T47D (cell line): ENCODE results near the gene MYT1.

Source experiments
- DNase-seq, 2 experiments: peaks; one replicate each; pipeline versions ENCODE4 v3.0.0 to v3.0.0-alpha.2; 2011 to 2012; ENCODE audit warnings: low read depth in 1 of 2, low spot score in 1 of 2
- JUND ChIP-seq: IDR thresholded peaks from 2 replicates; pipeline ENCODE4 v1.6.1; 2012; ENCODE audit warnings: low read depth
- in situ Hi-C: cut with HindIII; loops from 2 replicates; pipeline ENCODE4 v1.10.0; 2016; ENCODE audit warnings: low sequenced_read_pairs, low pct_unique_long_range_greater_than_20kb

MYT1 gene

DNA sequence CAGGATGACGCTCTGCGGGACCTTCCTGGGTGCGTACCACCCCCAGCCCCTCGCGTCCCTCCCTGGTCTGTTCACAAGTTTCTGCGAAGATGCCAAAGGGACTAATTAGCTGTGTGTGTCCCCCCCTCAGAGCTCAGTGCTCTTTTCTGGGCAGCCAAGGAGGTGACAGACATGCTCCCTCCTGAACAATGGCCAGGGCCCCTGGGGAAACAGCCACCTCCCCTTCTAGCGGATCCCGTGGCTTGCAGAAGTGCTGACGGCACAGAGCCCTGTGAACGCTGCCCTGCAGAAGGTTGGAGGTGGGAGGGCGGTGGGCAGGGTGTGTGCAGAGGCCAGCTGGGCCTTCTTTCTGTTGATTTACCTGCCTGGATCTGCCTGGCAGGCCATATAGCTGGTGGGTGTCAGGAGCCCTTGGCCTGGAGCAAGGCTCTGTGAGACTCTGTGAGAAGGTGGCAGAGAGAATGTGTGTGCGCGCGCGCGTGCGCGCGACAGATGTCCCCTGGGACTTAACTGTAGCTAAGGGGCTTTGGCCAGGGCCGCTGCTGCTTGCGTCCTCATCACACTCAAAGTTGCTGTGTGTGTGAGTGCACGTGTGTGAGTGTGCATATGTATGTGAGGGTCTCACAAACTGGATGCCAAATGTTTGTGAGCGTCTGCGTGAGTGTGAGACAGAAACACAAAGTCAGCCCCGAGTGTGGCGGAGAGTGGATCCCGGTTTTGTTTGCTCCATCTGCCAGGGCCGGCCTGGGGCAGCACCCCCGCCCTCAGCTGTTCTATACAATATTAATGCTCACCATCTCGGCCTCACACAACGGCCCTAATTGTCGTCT lies 3.5 kb upstream of the MYT1 start:
- DNase-seq = no peak
- in situ Hi-C loops = no loop called here
- no peak for TF ChIP-seq JUND

DNA sequence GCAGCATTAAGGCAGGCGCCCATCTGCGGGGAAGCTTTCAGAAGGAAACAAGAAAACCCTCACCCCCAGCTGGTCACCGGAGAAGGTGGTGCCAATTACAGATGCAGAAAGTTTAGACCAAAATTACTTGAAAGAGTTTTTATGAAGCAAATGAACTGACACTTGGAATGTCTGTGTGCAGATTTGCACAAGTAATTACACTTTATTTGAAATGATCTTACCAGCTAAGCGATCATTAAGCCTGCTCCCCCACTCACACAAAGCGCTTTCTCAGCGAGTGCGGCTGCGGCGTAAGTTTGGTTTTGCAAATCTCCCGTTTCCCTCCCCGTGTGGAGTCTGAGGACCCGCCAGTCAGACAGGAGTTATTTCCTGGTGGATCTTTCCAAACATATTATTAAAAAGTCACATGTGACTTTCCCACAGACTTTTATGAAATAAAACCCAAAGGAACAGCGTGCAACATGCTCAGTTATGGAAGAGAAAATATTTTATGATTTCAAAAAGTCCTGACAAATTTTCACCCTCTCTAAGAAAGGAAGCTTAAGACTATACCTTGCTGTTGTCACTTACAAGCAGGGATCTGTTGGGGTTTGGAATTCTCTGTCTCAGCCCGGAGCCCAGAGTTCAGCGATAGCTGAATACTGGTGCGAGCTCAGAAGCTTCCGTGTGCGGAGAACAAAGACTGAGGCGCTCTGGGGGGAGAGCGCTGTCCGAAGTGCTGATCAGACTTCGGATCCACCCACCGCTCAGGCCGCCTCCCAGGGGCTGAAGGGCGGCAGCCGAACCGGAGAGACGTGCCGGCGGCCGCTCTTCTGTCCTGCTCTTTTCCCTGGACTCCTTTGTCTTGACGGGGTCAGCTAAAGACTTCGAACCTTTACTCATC lies 2.7 kb upstream of the MYT1 start:
- peak; percentile 82 to 86 for DNase-seq
- in situ Hi-C loops = no loop called here
- no peak for TF ChIP-seq JUND

DNA sequence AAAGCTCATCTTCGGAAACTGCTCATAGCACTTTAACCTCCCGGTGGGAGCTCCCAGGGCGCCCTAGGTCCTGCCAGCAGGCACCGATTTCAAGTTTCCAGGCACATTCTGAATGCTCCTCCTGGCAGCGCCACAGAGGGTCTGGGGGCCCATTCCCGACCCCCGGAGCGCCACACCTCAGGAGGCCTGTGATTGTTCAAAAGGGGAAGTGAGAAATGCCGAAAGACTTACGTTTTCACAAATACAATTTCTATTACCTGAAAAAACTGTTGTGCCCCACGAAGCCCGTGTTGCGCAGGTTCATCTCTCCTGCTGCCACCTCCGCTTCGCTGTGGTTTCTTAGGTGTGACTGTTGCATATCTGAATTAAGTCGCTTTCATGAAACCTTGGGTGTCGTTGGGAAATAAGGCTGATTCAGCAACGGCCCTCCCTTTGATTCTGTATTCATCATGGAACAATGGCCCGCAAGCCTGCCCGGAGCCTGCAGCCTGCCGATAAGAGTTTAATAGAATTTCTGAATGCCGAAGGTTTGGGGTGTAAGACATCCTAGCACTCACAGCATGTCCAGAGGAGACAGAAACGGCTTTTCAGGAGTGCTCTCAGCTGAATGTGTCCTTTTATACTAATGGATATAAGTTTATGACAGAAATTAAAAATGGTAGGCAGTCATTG lies 1.9 kb upstream of the MYT1 start:
- in situ Hi-C loops = no loop called here
- DNase-seq = no peak
- no peak for TF ChIP-seq JUND

DNA sequence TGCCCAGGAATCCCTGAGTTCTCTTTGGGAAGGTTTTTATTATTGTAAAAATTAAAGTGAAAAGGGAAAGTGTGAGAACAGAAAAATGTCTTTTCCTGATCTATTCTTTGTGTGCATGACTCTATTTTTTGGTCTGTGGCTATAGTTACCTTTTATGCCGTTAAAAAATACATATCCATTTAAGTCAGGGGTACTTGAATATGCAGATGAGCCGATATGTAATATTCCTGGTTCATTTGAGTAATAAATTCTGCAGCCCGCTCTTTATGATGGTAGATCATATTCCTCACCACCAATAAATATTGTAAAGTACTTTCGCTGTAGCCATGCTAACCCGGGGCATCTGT lies 503 bp upstream of the MYT1 start:
- DNase-seq = no peak
- no peak for TF ChIP-seq JUND
- in situ Hi-C loops = no loop called here

DNA sequence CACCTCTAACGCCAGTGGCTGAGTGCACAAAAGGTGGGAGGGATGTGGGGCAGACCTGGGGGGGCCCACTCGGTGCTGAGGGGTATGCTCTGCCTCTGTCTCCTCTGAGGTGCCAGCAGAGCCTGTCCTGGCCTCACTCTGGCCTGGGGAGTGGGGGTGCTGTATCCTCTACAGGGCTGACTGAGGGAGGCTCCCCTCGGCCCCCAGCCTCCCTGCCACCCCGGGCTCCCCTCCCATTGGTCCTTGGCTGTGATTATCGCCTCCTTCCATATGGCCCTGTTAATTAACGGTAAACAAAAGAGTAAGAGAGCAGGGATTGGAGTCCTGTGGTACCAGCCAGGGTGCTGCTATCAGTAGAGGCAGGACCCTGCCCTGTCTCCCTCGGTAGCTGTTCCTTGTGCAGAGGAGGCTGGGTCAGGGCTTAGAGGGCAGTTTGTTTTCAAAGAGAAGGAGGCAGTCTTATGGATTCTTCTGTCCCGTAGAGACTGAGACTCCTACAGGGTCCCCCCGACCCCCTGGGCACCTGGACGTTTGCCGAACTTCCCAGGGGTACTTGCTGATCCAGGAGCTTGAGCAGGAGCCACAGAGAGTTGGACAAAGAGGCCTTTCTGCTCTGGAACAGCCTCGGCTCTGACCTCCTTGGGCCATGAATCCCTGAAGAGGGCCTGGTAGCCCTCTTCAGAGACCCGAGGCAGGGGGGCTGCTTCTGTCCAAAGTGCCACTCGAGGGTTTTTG lies 1.8 kb downstream of the MYT1 start:
- in situ Hi-C loops = no loop called here

DNA sequence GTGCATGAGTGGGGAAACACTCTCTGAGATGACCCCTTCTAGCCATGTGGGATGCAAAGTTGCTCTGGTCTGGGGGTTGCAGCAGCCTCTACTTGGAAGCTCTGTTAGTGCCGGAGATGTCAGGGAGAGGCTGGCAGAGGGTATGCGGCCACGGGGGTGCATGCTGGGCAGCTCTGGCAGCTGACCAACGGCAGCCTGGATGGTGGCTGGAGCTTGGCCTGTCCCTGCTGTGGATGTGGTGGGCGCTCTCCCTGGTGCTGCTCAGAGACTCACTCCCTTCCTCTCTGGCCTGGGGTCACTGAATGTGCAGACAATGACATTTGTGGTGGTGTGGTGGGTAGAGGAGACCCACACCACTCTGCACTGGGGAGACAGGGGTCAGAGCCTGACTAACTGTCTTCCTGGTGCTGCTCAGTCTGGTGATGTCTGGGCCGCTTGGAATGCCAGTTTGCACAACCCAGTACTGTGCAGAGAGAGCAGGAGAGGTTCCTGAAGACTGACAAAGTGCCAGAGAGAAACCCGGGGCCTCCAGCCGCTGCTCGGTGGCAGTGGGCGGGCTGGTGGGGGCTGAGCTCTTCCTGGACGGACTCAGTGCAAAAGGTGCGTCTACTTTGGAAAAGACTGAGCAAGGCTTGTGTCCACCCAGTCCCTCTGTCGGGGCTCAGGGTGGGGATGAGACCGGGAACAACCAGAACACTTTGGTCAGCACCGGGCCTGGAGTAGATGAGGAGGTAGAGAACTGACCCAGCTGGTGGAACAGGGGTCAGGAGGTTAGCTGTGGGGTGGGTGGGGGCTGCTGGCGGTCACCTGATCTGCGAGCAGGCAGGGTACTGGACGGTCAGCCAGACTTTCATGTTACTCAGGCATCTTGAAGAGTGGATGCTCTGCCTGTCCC lies 2.7 kb downstream of the MYT1 start:
- in situ Hi-C loops = no loop called here
- DNase-seq = peak in 1 of 2 experiments; percentile 43
- TF ChIP-seq JUND = no peak

More for the DNA sequence above, 1.8 kb downstream of the MYT1 start:
- no peak for TF ChIP-seq JUND
- DNase-seq = no peak

DNA sequence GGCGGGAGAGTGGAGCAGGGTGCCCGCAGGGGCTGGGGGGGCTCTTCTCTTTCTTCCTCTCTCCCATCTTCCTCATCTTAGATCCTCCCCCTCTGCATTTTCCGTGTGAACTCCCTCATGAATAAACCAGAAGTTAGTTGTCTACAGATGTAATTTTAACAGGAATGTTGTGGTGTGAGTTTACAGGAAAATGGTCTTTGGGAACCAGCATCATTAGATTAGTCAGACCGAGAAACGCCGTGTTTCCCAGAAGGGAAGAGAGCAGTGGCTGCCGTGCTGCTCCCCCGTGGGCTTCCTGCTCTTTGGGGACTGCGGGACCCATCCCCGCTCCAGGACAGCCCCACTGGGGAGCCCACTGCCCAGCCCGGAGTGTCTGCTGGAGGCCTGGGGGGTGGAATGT lies 3.4 kb downstream of the MYT1 start:
- no peak for DNase-seq
- in situ Hi-C loops = no loop called here
- no peak for TF ChIP-seq JUND

DNA sequence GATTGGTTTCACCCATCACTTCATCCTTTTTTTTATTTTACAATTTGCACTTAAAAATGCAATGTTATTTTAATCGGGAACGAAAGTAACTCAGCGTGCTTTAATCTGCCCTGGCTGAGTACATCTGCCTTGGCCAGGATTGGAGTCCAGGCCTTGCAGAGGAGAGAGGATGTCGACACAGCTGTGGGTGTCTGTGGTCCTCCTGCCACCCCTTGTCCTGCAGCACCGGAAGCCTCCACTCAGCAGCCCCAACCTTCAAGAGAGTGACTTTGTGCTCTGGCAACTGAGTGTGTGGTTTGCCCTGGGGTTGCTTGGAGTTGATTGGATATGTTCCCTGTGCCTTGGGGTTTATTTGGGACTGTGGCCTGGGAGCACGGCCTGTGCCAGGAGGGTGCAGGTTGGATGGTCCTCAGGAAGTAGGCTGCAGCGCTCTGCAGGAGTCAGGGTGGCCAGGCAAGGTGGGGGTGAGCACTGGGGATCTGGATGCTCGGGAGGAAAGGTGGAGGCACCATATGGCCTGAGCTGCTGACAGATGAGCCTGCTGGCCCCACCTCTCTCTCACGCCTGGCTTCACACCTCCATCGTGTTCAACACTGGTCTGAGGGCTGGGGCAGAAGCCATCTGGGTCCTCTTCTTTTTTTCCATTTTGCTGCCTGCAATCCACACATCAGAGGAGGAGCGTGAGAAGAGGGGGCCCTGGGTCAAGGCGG lies 4.3 kb downstream of the MYT1 start:
- in situ Hi-C loops = no loop called here
- no peak for DNase-seq
- no peak for TF ChIP-seq JUND

DNA sequence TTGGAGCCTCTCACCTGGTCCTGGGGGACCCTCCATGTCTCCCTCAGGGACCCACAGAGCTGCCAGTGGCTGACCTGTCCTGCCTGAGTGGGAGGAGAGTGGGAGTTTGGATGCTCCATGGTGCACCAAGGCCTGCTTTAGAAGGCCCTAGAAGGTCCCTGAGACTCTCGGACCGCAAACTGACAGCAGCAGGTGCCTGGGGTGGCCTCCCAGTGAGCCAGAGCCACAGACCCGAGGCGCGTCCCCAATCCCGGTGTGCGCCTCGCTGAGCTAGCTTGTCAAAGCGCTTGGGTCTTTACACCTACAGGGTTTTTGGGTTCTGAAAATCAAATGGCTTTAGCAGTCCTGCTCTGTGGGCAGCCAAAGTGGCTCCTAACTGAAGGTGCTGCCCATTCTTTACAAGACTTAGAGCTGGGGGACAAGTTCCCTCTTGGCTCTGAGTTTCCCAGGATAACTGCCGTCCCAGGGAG lies 4.9 kb downstream of the MYT1 start:
- in situ Hi-C loops = no loop called here
- no peak for DNase-seq
- no peak for TF ChIP-seq JUND

DNA sequence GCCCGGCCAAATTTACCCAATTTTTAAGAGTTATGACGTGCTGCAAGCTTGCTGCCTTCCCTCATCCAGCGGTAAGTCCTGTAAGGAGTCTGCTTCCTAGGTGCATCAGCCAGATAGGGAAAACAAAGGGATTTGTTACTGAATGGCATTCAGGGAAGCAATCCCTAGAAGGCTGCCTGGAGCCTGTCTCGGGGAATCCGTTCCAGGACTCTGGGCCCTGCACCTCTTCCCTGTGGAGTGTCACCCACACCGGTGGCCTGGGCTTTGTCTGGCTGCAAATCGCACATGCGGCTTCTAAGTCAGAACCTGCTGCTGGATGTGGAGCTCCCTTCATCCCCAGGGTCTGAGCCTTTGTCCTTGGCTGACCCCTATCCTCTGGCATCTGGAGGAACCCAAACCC lies 7.0 kb downstream of the MYT1 start:
- in situ Hi-C loops = no loop called here
- DNase-seq = no peak
- no peak for TF ChIP-seq JUND

DNA sequence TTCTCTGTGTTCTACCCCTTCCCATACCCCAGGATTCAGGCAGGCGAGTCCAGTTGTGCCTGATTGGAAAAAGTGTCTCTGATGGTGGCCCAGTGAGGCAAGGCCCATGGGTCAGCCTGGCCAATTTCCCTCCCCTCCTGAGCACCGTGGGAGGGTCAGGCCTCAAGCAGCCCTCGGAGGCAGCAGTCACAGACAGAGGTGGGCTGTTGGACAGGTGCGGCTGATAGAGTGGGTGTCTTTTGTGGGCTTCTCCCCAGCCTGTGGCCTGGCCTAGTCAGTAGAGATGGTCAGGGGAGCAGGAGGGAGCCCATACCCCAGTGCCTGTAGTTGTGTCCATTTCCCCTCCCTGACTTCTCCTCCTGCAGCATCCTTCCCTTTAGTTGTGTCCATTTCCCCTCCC lies 8.9 kb downstream of the MYT1 start:
- DNase-seq = no peak
- in situ Hi-C loops = no loop called here
- TF ChIP-seq JUND = no peak
